IMR-90 (cell line): ENCODE data around the gene MYBPC3. TPM values are rescaled to one million over a fixed set of nuclear protein-coding genes. Genes with fewer than 3 reads are reported as not detected.
A peak's percentile ranks its signal among the peaks of the same experiment; 100 is the strongest.

ENCODE experiments used
- ATAC-seq: fragments of 200-7000 bp; cut with Tn5 transposase; 2 replicates; pipeline ENCODE4 v1.9.1; 2020; ENCODE audit warnings: low read depth, mild to moderate bottlenecking, moderate library complexity
- BruUV-seq: library from RNA; stranded (reverse); fragments of 400-500 nt; replicated peaks from 2 replicates; lab custom pipeline; 2021; lab: Mats Ljungman, UMichigan
- CTCF ChIA-PET: fragments of 300-600 bp; formaldehyde crosslinking; extraction: SDS; loops from one replicate; lab custom pipeline; 2021; ENCODE audit warnings: antibody characterized with exemption; lab: Yijun Ruan, JAX
- POLR2A ChIA-PET: fragments of 300-600 bp; sonication (Branson Sonifier 250); formaldehyde crosslinking; loops from one replicate; lab custom pipeline; 2022; ENCODE audit warnings: antibody characterized with exemption; ENCODE audit not compliant: unreplicated experiment; lab: Charles Lee
- DNase-seq: peaks from one replicate; pipeline ENCODE4 v3.0.0; 2013
- H2AFZ ChIP-seq: replicated peaks from 2 replicates; pipeline ENCODE3; 2013; ENCODE audit warnings: low read length, mild to moderate bottlenecking; ENCODE audit not compliant: poor library complexity
- H2AK5ac ChIP-seq: 2 replicates; pipeline ENCODE4 v1.6.1; 2013; ENCODE audit warnings: low read depth, low read length, inconsistent platforms
- H2AK9ac ChIP-seq: replicated peaks from 2 replicates; pipeline ENCODE3; 2013; ENCODE audit warnings: mild to moderate bottlenecking, low read depth, low read length, moderate library complexity; ENCODE audit not compliant: poor library complexity
- H2BK120ac ChIP-seq: 2 replicates; pipeline ENCODE4 v1.6.1; 2013; ENCODE audit warnings: low read depth, low read length, inconsistent platforms
- H2BK15ac ChIP-seq: 3 replicates; pipeline ENCODE4 v1.6.1; 2013; ENCODE audit warnings: low read depth, low read length, inconsistent platforms
- H2BK20ac ChIP-seq: 2 replicates; pipeline ENCODE4 v1.6.1; 2013; ENCODE audit warnings: low read depth, mild to moderate bottlenecking, inconsistent platforms, low read length, moderate library complexity
- H2BK5ac ChIP-seq: 2 replicates; pipeline ENCODE4 v1.6.1; 2013; ENCODE audit warnings: mild to moderate bottlenecking, low read depth, low read length, inconsistent platforms; ENCODE audit not compliant: poor library complexity, severe bottlenecking
- H3K14ac ChIP-seq: replicated peaks from 2 replicates; pipeline ENCODE4 v1.6.1; 2013; ENCODE audit warnings: low read depth, low read length, inconsistent platforms
- H3K18ac ChIP-seq: 2 replicates; pipeline ENCODE4 v1.6.1; 2013; ENCODE audit warnings: low read depth, low read length, control low read depth
- H3K23ac ChIP-seq: 2 replicates; pipeline ENCODE4 v1.6.1; 2013; ENCODE audit warnings: low read depth, low read length, inconsistent platforms
- H3K27ac ChIP-seq: 2 replicates; pipeline ENCODE4 v1.5.1; 2013; ENCODE audit warnings: mild to moderate bottlenecking, control low read depth, low read length; ENCODE audit not compliant: insufficient read depth
- H3K27me3 ChIP-seq: 2 replicates; pipeline ENCODE4 v1.6.1; 2013; ENCODE audit warnings: low read length; ENCODE audit not compliant: control insufficient read depth, insufficient read depth
- H3K36me3 ChIP-seq: 2 replicates; pipeline ENCODE4 v1.6.1; 2013; ENCODE audit warnings: low read length, mixed read lengths; ENCODE audit not compliant: control insufficient read depth, insufficient read depth
- H3K4ac ChIP-seq: 2 replicates; pipeline ENCODE4 v1.6.1; 2013; ENCODE audit warnings: low read depth, low read length, inconsistent platforms
- H3K4me1 ChIP-seq: 2 replicates; pipeline ENCODE4 v1.6.1; 2013; ENCODE audit warnings: low read length, mixed read lengths; ENCODE audit not compliant: control insufficient read depth, insufficient read depth
- H3K4me2 ChIP-seq: 2 replicates; pipeline ENCODE4 v1.6.1; 2013; ENCODE audit warnings: low read depth, mild to moderate bottlenecking, control low read depth, low read length, moderate library complexity
- H3K4me3 ChIP-seq: 2 replicates; pipeline ENCODE4 v1.5.1; 2013; ENCODE audit warnings: low read depth, mild to moderate bottlenecking, control low read depth, low read length, moderate library complexity; ENCODE audit not compliant: insufficient read depth
- H3K56ac ChIP-seq: 2 replicates; pipeline ENCODE4 v1.6.1; 2013; ENCODE audit warnings: low read length, inconsistent platforms; ENCODE audit not compliant: insufficient read depth; ENCODE audit errors: extremely low read depth
- H3K79me1 ChIP-seq, 2 experiments: 2 replicates each; pipeline ENCODE4 v1.6.1; 2013; ENCODE audit warnings: low read length in 2 of 2, inconsistent platforms in 1 of 2, low read depth in 1 of 2
- H3K9ac ChIP-seq: 2 replicates; pipeline ENCODE4 v1.6.1; 2013; ENCODE audit warnings: low read depth, low read length, control low read depth
- H3K9me1 ChIP-seq: 2 replicates; pipeline ENCODE4 v1.6.1; 2013; ENCODE audit warnings: low read length, inconsistent platforms; ENCODE audit not compliant: insufficient read depth
- H3K9me3 ChIP-seq: 2 replicates; pipeline ENCODE4 v1.6.1; 2013; ENCODE audit warnings: low read length; ENCODE audit not compliant: control insufficient read depth, insufficient read depth
- H4K20me1 ChIP-seq: 2 replicates; pipeline ENCODE4 v1.6.1; 2013; ENCODE audit warnings: low read length, inconsistent platforms; ENCODE audit not compliant: insufficient read depth
- H4K5ac ChIP-seq: 2 replicates; pipeline ENCODE4 v1.6.1; 2013; ENCODE audit warnings: mild to moderate bottlenecking, low read depth, low read length, control low read depth
- H4K8ac ChIP-seq, 2 experiments: 2 replicates each; pipeline ENCODE4 v1.6.1; 2013; ENCODE audit warnings: low read depth in 2 of 2, low read length in 2 of 2, control low read depth in 1 of 2, inconsistent platforms in 1 of 2
- H4K91ac ChIP-seq: 2 replicates; pipeline ENCODE4 v1.6.1; 2013; ENCODE audit warnings: low read depth, low read length, inconsistent platforms; ENCODE audit not compliant: insufficient read depth
- BHLHE40 ChIP-seq: fragments of 150-350 bp; IDR thresholded peaks from 2 replicates; pipeline ENCODE4 v1.6.1; 2016; ENCODE audit warnings: mild to moderate bottlenecking, low read depth, low read length
- CEBPB ChIP-seq: IDR thresholded peaks from 2 replicates; pipeline ENCODE4 v1.6.1; 2012; ENCODE audit warnings: low read depth, low read length, improper control_type of control experiment
- CHD1 ChIP-seq: IDR thresholded peaks from 2 replicates; pipeline ENCODE4 v1.6.1; 2012; ENCODE audit warnings: low read depth, low read length, improper control_type of control experiment
- CTCF ChIP-seq: conservative IDR thresholded peaks from 2 replicates; pipeline ENCODE4 v1.5.1; 2012; ENCODE audit warnings: mild to moderate bottlenecking, low read depth, low read length, improper control_type of control experiment
- ELK1 ChIP-seq: fragments of 150-350 bp; IDR thresholded peaks from 2 replicates; pipeline ENCODE4 v1.6.1; 2016; ENCODE audit warnings: low read depth, mild to moderate bottlenecking, low read length, moderate library complexity, borderline replicate concordance
- FOS ChIP-seq: fragments of 150-350 bp; IDR thresholded peaks from 2 replicates; pipeline ENCODE4 v1.6.1; 2016; ENCODE audit warnings: low read depth, low read length
- MAFK ChIP-seq: IDR thresholded peaks from 2 replicates; pipeline ENCODE4 v1.6.1; 2012; ENCODE audit warnings: low read depth, low read length, improper control_type of control experiment
- MAZ ChIP-seq: IDR thresholded peaks from 2 replicates; pipeline ENCODE4 v1.6.1; 2012; ENCODE audit warnings: low read depth, mild to moderate bottlenecking, low read length, improper control_type of control experiment, moderate library complexity, borderline replicate concordance
- MXI1 ChIP-seq: IDR thresholded peaks from 2 replicates; pipeline ENCODE4 v1.6.1; 2012; ENCODE audit warnings: low read depth, mild to moderate bottlenecking, low read length, moderate library complexity, borderline replicate concordance
- NFE2L2 ChIP-seq: fragments of 150-350 bp; IDR thresholded peaks from 2 replicates; pipeline ENCODE4 v1.6.1; 2016; ENCODE audit warnings: low read depth, mild to moderate bottlenecking, low read length
- POLR2A ChIP-seq: IDR thresholded peaks from 2 replicates; pipeline ENCODE4 v1.6.1; 2012; ENCODE audit warnings: mild to moderate bottlenecking, low read depth, low read length
- RAD21 ChIP-seq: IDR thresholded peaks from 2 replicates; pipeline ENCODE4 v1.6.1; 2012; ENCODE audit warnings: low read length, improper control_type of control experiment
- RCOR1 ChIP-seq: IDR thresholded peaks from 2 replicates; pipeline ENCODE4 v1.6.1; 2012; ENCODE audit warnings: mild to moderate bottlenecking, low read length, improper control_type of control experiment; ENCODE audit not compliant: insufficient replicate concordance
- RFX5 ChIP-seq: IDR thresholded peaks from 2 replicates; pipeline ENCODE4 v1.8.0; 2012; ENCODE audit warnings: low read depth, mild to moderate bottlenecking, low read length, moderate library complexity
- SMC3 ChIP-seq: fragments of 150-350 bp; IDR thresholded peaks from 2 replicates; pipeline ENCODE4 v1.6.1; 2016; ENCODE audit warnings: low read depth, mild to moderate bottlenecking, antibody characterized with exemption, low read length, moderate library complexity
- USF2 ChIP-seq: fragments of 150-350 bp; IDR thresholded peaks from 2 replicates; pipeline ENCODE4 v1.6.1; 2017; ENCODE audit warnings: mild to moderate bottlenecking, antibody characterized with exemption, low read length, low read depth
- WGBS, 2 experiments: methylation state at CpG; one replicate each; pipeline versions ENCODE4 v1.1.5 to v1.1.7; 2013; ENCODE audit warnings: missing lambda C conversion rate in 2 of 2; ENCODE audit not compliant: insufficient read length in 1 of 2; ENCODE audit errors: extremely low coverage in 2 of 2; 5-methylcytosine and 5-hydroxymethylcytosine counted together
- dilution Hi-C: fragments of 300-500 bp; cut with HindIII; formaldehyde crosslinking; loops from one replicate; pipeline ENCODE4 v1.14.3; 2018; ENCODE audit warnings: low sequenced_read_pairs; ENCODE audit not compliant: unreplicated experiment
- in situ Hi-C: fragments of 300-500 bp; cut with MboI; formaldehyde crosslinking; loops from 3 replicates; pipeline ENCODE4 v1.14.3; 2019; ENCODE audit warnings: low sequenced_read_pairs, inconsistent platforms, mixed read lengths
- intact Hi-C: fragments of 100-400 bp; cut with micrococcal nuclease; formaldehyde crosslinking; loops from 2 replicates; pipeline ENCODE4 v1.10.0; 2022
- polyA plus RNA-seq, 3 experiments: library from polyadenylated mRNA; depleted of rRNA; stranded (reverse); fragments of >200 nt; gene quantifications; 2 replicates each; pipeline ENCODE4 v1.2.3, GENCODE V29; 2012; ENCODE audit warnings: low replicate concordance in 1 of 3
- total RNA-seq: library from RNA; depleted of rRNA; stranded (reverse); fragments of >200 nt; gene quantifications from 2 replicates; pipeline ENCODE4 v1.2.3, GENCODE V29; 2012

The MYBPC3 gene
- total and polyA plus RNA-seq, 2 of the 4 experiments (the other 2 are of a cell fraction) = not detected

- ChIA-PET CTCF (no interaction called here), POLR2A (no interaction called here)
- TF ChIP-seq CHD1 = no peak
- no peak for TF ChIP-seq NFE2L2
- TF ChIP-seq CEBPB = no peak
- TF ChIP-seq CTCF = no peak
- no peak for TF ChIP-seq MAZ
- no peak for TF ChIP-seq RAD21
- no peak for TF ChIP-seq RFX5
- no peak for TF ChIP-seq MAFK
- no peak for TF ChIP-seq USF2
- TF ChIP-seq MXI1 = no peak
- TF ChIP-seq ELK1 = no peak
- no peak for TF ChIP-seq BHLHE40
- TF ChIP-seq SMC3 = no peak
- TF ChIP-seq FOS = no peak
- no peak for TF ChIP-seq POLR2A
- TF ChIP-seq RCOR1 = no peak
- no peak overlapping the region for H4K8ac ChIP-seq
- no peaks in the 10 kb centered on the region for H3K9me3 ChIP-seq
- no peak overlapping the region for H2BK120ac ChIP-seq
- no peak overlapping the region for H3K4me2 ChIP-seq
- H4K91ac ChIP-seq = no peak overlapping the region
- no peak for ATAC-seq
- no peaks in the 10 kb centered on the region for H4K20me1 ChIP-seq
- H2AK5ac ChIP-seq = no peak overlapping the region
- H2BK5ac ChIP-seq = no peak overlapping the region
- H3K9ac ChIP-seq = no peak overlapping the region
- no TSS peak for BruUV-seq
- no peak overlapping the region for H2BK20ac ChIP-seq
- intact Hi-C loops (no loop called here), dilution Hi-C loops (no loop called here), in situ Hi-C loops (no loop called here)
- H3K4me1 ChIP-seq = peaks cover 17% of the 10 kb centered on the region
- H3K9me1 ChIP-seq = peaks cover 6% of the 10 kb centered on the region
- H3K27me3 ChIP-seq = no peaks in the 10 kb centered on the region
- H2AK9ac ChIP-seq = peak overlapping the region; percentile 13
- no peak overlapping the region for H3K4me3 ChIP-seq
- H3K4ac ChIP-seq = no peak overlapping the region
- peak overlapping the region; percentile 27 for H2AFZ ChIP-seq
- no peak overlapping the region for H3K14ac ChIP-seq
- no peak for DNase-seq
- no peak overlapping the region for H3K23ac ChIP-seq
- no peak overlapping the region for H3K18ac ChIP-seq
- H3K36me3 ChIP-seq = no peaks in the 10 kb centered on the region
- no peak overlapping the region for H4K5ac ChIP-seq
- no peak overlapping the region for H2BK15ac ChIP-seq
- no peaks in the 10 kb centered on the region for H3K79me1 ChIP-seq
- no peak overlapping the region for H3K27ac ChIP-seq
- H3K56ac ChIP-seq = no peak overlapping the region
- no CpG with 5 or more reads among the region's 3 CpGs for WGBS, 2 experiments
Measured at GRCh38 chr11:47398011-47398410, 45.5 kb upstream of the MYBPC3 start.
